ENCODE results near the gene PHF20. TPM values are rescaled to one million over a fixed set of nuclear protein-coding genes. Genes with fewer than 3 reads are reported as not detected.
A peak's percentile ranks its signal among the peaks of the same experiment; 100 is the strongest.
"Not testable (repeated sequence)": the region's sequence is repeated elsewhere in the genome, so short reads cannot be mapped to it uniquely, and the experiment has no call there.

The PHF20 gene
- 10 to 100 TPM; 42.7 to 48.3 TPM for total RNA-seq

DNA sequence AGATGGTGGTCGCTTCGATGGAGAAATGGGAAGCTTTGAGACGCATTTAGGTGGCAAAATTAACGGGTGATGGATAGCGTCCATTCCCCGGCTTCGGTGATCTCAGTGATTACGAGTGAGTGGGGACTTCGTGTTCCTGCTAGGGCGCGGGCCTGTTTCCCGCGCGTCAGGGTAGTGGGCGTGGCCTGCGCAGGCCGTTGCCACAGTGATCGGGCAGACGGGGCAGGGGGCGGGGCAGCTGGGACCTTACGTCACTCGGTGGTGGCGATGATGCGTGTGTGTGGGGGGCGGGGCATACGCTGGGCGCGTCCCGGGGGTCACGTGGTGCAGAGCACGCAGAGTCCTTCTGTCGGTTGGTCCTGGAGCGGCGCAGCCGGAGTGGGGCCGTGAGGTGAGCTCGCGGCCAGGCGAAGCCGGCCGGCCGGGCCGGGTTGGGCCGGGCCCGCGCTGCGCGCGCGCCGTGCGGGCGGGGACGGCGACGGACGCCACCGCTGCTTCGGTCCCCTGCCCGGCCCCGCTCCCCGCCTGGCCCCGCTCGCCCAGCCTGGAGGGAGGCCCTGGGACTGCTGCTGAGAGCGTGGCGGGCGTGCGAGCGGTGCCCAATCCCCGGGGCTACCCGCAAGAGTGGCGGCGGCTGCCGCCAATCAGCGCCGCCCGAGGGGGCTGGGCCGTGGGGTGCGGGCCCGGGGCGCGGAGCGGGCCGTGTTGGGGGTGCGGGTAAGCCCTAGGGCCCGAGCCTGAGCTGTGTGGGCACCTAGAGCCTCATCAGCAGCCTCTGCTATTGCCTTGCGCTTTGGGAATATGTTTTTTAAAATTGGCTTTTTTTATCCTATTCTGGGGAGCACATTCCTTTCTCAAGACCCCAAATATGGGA lies at the start of gene PHF20:
Gene PHF20, plus strand, starts transcription at position 327 of the 874 bp plus-strand sequence. CDS start 29,508 bp downstream, outside the sequence.
- DNase-seq = peak; percentile 99
- peaks cover 4% of the 10 kb centered on the region for H3K9me3 Mint-ChIP-seq
- H3K27me3 Mint-ChIP-seq = no peaks in the 10 kb centered on the region
- H3K4me1 Mint-ChIP-seq = peaks cover 65% of the 10 kb centered on the region
- H3K36me3 Mint-ChIP-seq (ENCODE audit: low read depth) = peaks cover 30% of the 10 kb centered on the region
- ChIA-PET CTCF (interaction anchor here (0.8 to 6.0 kb wide), 4 partner anchors 29 to 182 kb away, joined by 6 to 71 read pairs (median 18); partner anchors contain the start of genes RBM39 and SCAND1), POLR2A (interaction anchor here (0.7 to 10.2 kb wide), 17 partner anchors 18 to 360 kb away, joined by 3 to 516 read pairs (median 4); partner anchors contain the start of genes CEP250, CPNE1, NFS1 and RBM12)
- peak within 1 kb of the TSS; percentile 79 for H3K27ac Mint-ChIP-seq
- peak within 1 kb of the TSS; percentile 77 for H3K4me3 Mint-ChIP-seq

- H3K27me3 Mint-ChIP-seq, DNase-seq, H3K4me3 Mint-ChIP-seq, CTCF ChIA-PET, H3K9me3 Mint-ChIP-seq: not testable (repeated sequence)
- peaks cover 70% of the 10 kb centered on the region for H3K36me3 Mint-ChIP-seq (ENCODE audit: low read depth)
- H3K4me1 Mint-ChIP-seq = peaks cover 47% of the 10 kb centered on the region
- POLR2A ChIA-PET = interaction anchor here (0.6 to 5.1 kb wide), 8 partner anchors 9 to 1106 kb away, joined by 3 to 31 read pairs (median 4); partner anchors contain the start of genes PHF20 and RBM39
- H3K27ac Mint-ChIP-seq = peak overlapping the region; percentile 49
Observed at GRCh38 chr20:35723275-35723639, 48.6 kb upstream of the PHF20 start.

DNA sequence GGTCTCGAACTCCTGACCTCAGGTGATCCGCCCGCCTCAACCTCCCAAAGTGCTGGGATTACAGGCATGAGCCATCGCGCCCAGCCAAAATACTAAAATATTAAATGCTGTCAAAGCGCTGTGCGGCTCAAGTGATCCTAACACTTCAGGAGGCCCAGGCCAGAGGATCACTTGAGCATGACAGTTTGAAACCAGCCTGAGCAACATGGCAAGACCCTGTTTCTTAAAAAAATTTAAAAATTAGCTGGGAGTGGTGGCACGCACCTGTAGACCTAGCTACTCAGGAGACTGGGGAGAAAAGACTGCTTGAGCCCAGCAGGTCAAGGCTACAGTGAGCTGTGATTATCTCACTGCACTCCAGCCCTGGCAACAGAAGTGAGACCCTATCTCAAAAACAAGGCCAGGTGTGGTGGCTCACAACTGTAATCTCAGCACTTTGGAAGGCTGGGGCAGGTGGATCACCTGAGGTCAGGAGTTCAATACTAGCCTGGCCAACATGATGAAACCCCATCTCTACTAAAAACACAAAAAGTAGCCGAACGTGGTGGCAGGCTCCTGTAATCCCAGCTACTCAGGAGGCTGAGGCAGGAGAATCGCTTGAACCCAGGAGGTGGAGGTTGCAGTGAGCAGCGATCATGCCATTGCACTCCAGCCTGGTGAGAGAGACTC lies 48.0 kb upstream of the PHF20 start:
- DNase-seq, H3K27me3 Mint-ChIP-seq, H3K9me3 Mint-ChIP-seq, CTCF ChIA-PET, H3K4me3 Mint-ChIP-seq: not testable (repeated sequence)
- POLR2A ChIA-PET = interaction anchor here (0.6 to 5.1 kb wide), 8 partner anchors 8 to 1106 kb away, joined by 3 to 31 read pairs (median 4); partner anchors contain the start of genes PHF20 and RBM39
- H3K4me1 Mint-ChIP-seq = peaks cover 47% of the 10 kb centered on the region
- H3K36me3 Mint-ChIP-seq (ENCODE audit: low read depth) = peaks cover 72% of the 10 kb centered on the region
- peak overlapping the region; percentile 49 for H3K27ac Mint-ChIP-seq

GRCh38 chr20:35724321-35725230 lies 47.2 kb upstream of the PHF20 start:
- Mint-ChIP-seq H3K4me1 (peaks cover 45% of the 10 kb centered on the region), H3K9me3 (no peaks in the 10 kb centered on the region), H3K27me3 (no peaks in the 10 kb centered on the region), H3K36me3 (ENCODE audit: low read depth) (peaks cover 72% of the 10 kb centered on the region), H3K27ac (no peak overlapping the region), H3K4me3 (no peak overlapping the region)
- POLR2A ChIA-PET = interaction anchor here (1.0 to 5.1 kb wide), 6 partner anchors 11 to 48 kb away, joined by 3 to 31 read pairs (median 5); partner anchors contain the start of genes NFS1, PHF20, RBM39 and ROMO1
- CTCF ChIA-PET = interaction anchor here (0.7 to 1.4 kb wide), 2 partner anchors 10 to 64 kb away, joined by 3 to 6 read pairs; no protein-coding TSS in a partner anchor
- no peak for DNase-seq

DNA sequence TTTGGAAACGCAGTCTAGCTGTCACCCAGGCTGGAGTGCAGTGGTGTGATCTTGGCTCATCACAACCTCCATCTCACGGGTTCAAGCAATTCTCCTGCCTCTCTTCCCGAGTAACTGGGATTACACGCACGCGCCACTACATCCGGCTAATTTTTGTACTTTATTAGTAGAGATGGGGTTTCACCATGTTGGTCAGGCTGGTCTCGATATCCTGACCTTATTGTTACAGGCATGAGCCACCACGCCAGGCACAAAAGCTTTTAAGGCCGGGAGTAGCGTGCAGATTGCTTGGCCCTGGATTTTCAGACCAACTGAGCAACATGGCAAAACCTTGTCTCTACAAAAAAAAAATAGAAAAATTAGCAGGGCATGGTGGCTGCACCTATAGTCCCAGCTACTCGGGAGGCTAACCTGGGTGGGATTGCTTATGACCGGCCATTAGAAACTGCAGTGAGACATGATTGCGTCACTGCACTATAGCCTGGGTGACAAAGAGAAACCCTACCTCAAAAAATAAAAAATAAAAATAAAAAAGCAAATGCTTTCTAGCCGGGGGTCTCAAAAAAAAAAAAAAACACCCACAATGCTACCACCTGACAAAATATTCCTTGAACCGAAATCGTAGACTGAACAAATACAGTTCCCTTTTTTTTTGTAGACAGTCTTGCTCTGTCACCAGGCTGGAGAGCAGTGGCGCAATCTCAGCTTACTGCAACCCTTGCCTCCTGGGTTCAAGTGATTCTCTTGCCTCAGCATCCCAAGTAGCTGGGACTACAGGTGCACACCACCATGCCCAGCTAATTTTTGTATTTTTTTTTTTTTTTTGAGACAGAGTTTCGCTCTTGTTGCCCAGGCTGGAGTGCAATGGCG lies 44.7 kb upstream of the PHF20 start:
- no peak for DNase-seq
- ChIA-PET POLR2A (interaction anchor here (1.0 to 5.4 kb wide), 5 partner anchors 8 to 44 kb away, joined by 3 to 44 read pairs (median 7); partner anchors contain the start of genes PHF20 and RBM39), CTCF (no interaction called here)
- Mint-ChIP-seq H3K27me3 (no peaks in the 10 kb centered on the region), H3K4me1 (peaks cover 47% of the 10 kb centered on the region), H3K36me3 (ENCODE audit: low read depth) (peaks cover 73% of the 10 kb centered on the region), H3K9me3 (no peaks in the 10 kb centered on the region), H3K4me3 (no peak overlapping the region), H3K27ac (no peak overlapping the region)

- POLR2A ChIA-PET = interaction anchor here (1.0 to 17.5 kb wide), 5 partner anchors 8 to 110 kb away, joined by 3 to 503 read pairs (median 44); partner anchors contain the start of genes NFS1, RBM39 and ROMO1
- peaks cover 47% of the 10 kb centered on the region for H3K4me1 Mint-ChIP-seq
Observed at GRCh38 chr20:35729283-35729807, 42.5 kb upstream of the PHF20 start.

DNA sequence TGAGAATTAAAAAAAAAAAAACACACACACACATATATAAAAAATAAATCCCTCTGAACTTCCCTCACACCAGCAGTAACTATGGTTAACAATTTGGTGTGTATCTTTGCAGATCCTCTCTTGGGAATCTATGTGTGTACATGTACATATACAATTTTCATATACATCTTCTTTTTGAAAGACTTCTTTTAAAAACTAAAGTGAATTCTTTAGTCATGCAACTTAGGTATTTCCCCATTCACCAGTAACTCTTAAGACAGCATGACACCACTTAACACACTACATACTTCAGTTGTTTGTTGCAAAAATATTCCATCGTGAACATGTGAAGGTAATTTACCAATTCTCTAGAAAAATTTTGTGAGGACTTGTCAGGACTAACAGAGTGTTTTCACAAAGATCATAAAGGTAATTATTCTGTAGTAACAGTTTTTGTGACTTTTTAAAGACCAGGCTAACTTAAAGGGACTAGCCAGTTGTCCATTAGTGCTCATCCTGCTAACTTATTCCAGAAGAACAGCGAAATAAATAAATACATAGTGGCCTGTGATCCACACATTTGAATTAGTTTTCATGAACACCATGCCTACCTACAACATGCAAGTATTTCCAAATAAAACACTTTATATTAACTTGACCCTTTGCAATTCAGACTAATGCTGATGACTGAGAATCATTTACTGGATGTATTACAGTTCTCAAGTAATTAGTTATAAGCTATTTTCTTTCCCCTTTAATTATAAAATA lies 41.8 kb upstream of the PHF20 start:
- Mint-ChIP-seq H3K4me1 (peaks cover 47% of the 10 kb centered on the region), H3K36me3 (ENCODE audit: low read depth) (peaks cover 75% of the 10 kb centered on the region), H3K9me3 (no peaks in the 10 kb centered on the region), H3K4me3 (no peak overlapping the region), H3K27ac (no peak overlapping the region), H3K27me3 (no peaks in the 10 kb centered on the region)
- ChIA-PET CTCF (interaction anchor here (0.8 to 1.9 kb wide), 6 partner anchors 9 to 129 kb away, joined by 3 to 7 read pairs (median 4); no protein-coding TSS in a partner anchor), POLR2A (interaction anchor here (0.9 to 17.5 kb wide), 6 partner anchors 9 to 240 kb away, joined by 3 to 503 read pairs (median 25); partner anchors contain the start of genes NFS1, PHF20, RBM39 and ROMO1)
- DNase-seq = no peak

More at GRCh38 chr20:35729283-35729807, 42.5 kb upstream of the PHF20 start:
- DNase-seq = no peak
- H3K9me3 Mint-ChIP-seq = no peaks in the 10 kb centered on the region
- no peak overlapping the region for H3K27ac Mint-ChIP-seq
- H3K4me3 Mint-ChIP-seq = no peak overlapping the region
- no peaks in the 10 kb centered on the region for H3K27me3 Mint-ChIP-seq
- CTCF ChIA-PET = interaction anchor here (1.0 to 1.9 kb wide), 2 partner anchors 10 kb away, joined by 3 to 7 read pairs; no protein-coding TSS in a partner anchor
- peaks cover 74% of the 10 kb centered on the region for H3K36me3 Mint-ChIP-seq (ENCODE audit: low read depth)

GRCh38 chr20:35730583-35731468 lies 41.0 kb upstream of the PHF20 start:
- no peak for DNase-seq
- Mint-ChIP-seq H3K27ac (no peak overlapping the region), H3K9me3 (no peaks in the 10 kb centered on the region), H3K4me3 (no peak overlapping the region), H3K36me3 (ENCODE audit: low read depth) (peaks cover 74% of the 10 kb centered on the region), H3K27me3 (no peaks in the 10 kb centered on the region), H3K4me1 (peaks cover 47% of the 10 kb centered on the region)
- CTCF ChIA-PET = interaction anchor here (0.8 to 1.9 kb wide), 5 partner anchors 8 to 129 kb away, joined by 3 to 7 read pairs (median 4); no protein-coding TSS in a partner anchor
- POLR2A ChIA-PET = interaction anchor here (0.9 to 17.5 kb wide), 6 partner anchors 9 to 240 kb away, joined by 3 to 503 read pairs (median 25); partner anchors contain the start of genes NFS1, PHF20, RBM39 and ROMO1

DNA sequence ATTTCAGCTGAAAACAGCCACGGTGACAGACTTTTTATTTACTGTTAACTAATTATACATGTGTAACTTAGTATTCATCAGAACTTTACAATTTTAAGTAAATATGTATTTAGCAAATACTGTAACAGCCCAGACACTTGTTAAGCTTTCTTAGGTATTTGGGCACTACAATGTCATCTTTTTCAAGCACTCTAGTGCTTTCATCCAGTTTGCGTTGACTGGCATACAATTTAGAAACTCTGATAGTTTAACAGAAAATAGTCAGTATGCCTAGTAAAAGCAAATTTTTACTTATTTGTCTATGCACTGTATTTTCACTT lies 40.4 kb upstream of the PHF20 start:
- peaks cover 50% of the 10 kb centered on the region for H3K4me1 Mint-ChIP-seq
- DNase-seq = no peak
- CTCF ChIA-PET = interaction anchor here (1.4 kb wide), 3 partner anchors 12 to 130 kb away, joined by 3 to 4 read pairs (median 4); no protein-coding TSS in a partner anchor
- H3K9me3 Mint-ChIP-seq = no peaks in the 10 kb centered on the region
- H3K4me3 Mint-ChIP-seq = no peak overlapping the region
- H3K27ac Mint-ChIP-seq = no peak overlapping the region
- peaks cover 76% of the 10 kb centered on the region for H3K36me3 Mint-ChIP-seq (ENCODE audit: low read depth)
- POLR2A ChIA-PET = interaction anchor here (1.8 to 17.5 kb wide), 4 partner anchors 8 to 40 kb away, joined by 6 to 503 read pairs (median 75); partner anchors contain the start of genes NFS1, PHF20, RBM39 and ROMO1
- H3K27me3 Mint-ChIP-seq = no peaks in the 10 kb centered on the region

Data from activated CD4-positive, alpha-beta memory T cell treated with anti-CD3 and anti-CD28 coated beads, Interleukin-2, amount 10 ng/mL, durations not matched to agents 7 days and 5 days (primary cell).